WTC11 (cell line): ENCODE measurements around the gene ATRX. TPM values are rescaled to one million over a fixed set of nuclear protein-coding genes. Genes with fewer than 3 reads are reported as not detected.

Source experiments
- ATAC-seq: fragments of 200-7000 bp; cut with Tn5 transposase; 2 replicates; pipeline ENCODE4 v1.10.0; 2021; ENCODE audit warnings: mild to moderate bottlenecking, moderate library complexity
- CTCF ChIA-PET: fragments of 300-600 bp; sonication (Branson Sonifier 250); formaldehyde crosslinking; loops from one replicate; lab custom pipeline; 2021; ENCODE audit warnings: antibody characterized with exemption; lab: Charles Lee
- POLR2A ChIA-PET: fragments of 350-600 bp; sonication (Branson Sonifier 250); formaldehyde crosslinking; loops from one replicate; lab custom pipeline; 2021; ENCODE audit warnings: antibody characterized with exemption; lab: Charles Lee
- DNase-seq: peaks from one replicate; pipeline ENCODE4 v3.0.0; 2021; ENCODE audit warnings: low spot score
- H3K27ac Mint-ChIP-seq: 2 replicates; pipeline ENCODE4 v1.8.0; 2021; ENCODE audit warnings: mixed read lengths
- H3K27me3 Mint-ChIP-seq: 2 replicates; pipeline ENCODE4 v1.8.0; 2021; ENCODE audit warnings: low read depth, mild to moderate bottlenecking, moderate library complexity, mixed read lengths
- H3K36me3 Mint-ChIP-seq: 2 replicates; pipeline ENCODE4 v1.8.0; 2021; ENCODE audit warnings: mixed read lengths
- H3K4me1 Mint-ChIP-seq: 2 replicates; pipeline ENCODE4 v1.8.0; 2022; ENCODE audit warnings: mixed read lengths
- H3K4me3 Mint-ChIP-seq: 2 replicates; pipeline ENCODE4 v1.8.0; 2021; ENCODE audit warnings: mild to moderate bottlenecking, moderate library complexity, mixed read lengths
- H3K9me3 Mint-ChIP-seq: 2 replicates; pipeline ENCODE4 v1.8.0; 2021; ENCODE audit warnings: mixed read lengths
- ATF1 ChIP-seq: sonication (generic); formaldehyde crosslinking; IDR thresholded peaks from 2 replicates; pipeline ENCODE4 v1.8.1; 2023; ENCODE audit warnings: mild to moderate bottlenecking, moderate library complexity, missing genetic modification reagents
- ELF4 ChIP-seq: sonication (generic); formaldehyde crosslinking; IDR thresholded peaks from 2 replicates; pipeline ENCODE4 v1.8.1; 2022; ENCODE audit warnings: low read depth, mild to moderate bottlenecking, moderate library complexity, missing genetic modification reagents
- EMX1 ChIP-seq: fragments of 250-450 bp; sonication (Bioruptor Pico); IDR thresholded peaks from 2 replicates; pipeline ENCODE4 v1.8.0; 2021; ENCODE audit warnings: mild to moderate bottlenecking
- FOXJ3 ChIP-seq: sonication (generic); formaldehyde crosslinking; IDR thresholded peaks from 2 replicates; pipeline ENCODE4 v1.9.0; 2021; ENCODE audit warnings: missing genetic modification reagents, mild to moderate bottlenecking, borderline replicate concordance
- HMGA2 ChIP-seq: fragments of 250-450 bp; sonication (Bioruptor Pico); IDR thresholded peaks from 2 replicates; pipeline ENCODE4 v1.4.0; 2021; ENCODE audit warnings: mild to moderate bottlenecking, moderate library complexity
- NFE2L1 ChIP-seq: sonication (generic); formaldehyde crosslinking; IDR thresholded peaks from 2 replicates; pipeline ENCODE4 v1.8.1; 2023; ENCODE audit warnings: missing genetic modification reagents
- PREB ChIP-seq: sonication (generic); formaldehyde crosslinking; IDR thresholded peaks from 2 replicates; pipeline ENCODE4 v1.8.1; 2022; ENCODE audit warnings: mild to moderate bottlenecking, missing genetic modification reagents, moderate library complexity, borderline replicate concordance
- RELA ChIP-seq: sonication (generic); formaldehyde crosslinking; IDR thresholded peaks from 2 replicates; pipeline ENCODE4 v1.8.1; 2022; ENCODE audit warnings: missing genetic modification reagents, mild to moderate bottlenecking, borderline replicate concordance
- STAT6 ChIP-seq: sonication (generic); formaldehyde crosslinking; conservative IDR thresholded peaks from 2 replicates; pipeline ENCODE4 v1.8.1; 2023; ENCODE audit warnings: mild to moderate bottlenecking, low read depth, missing genetic modification reagents, moderate library complexity
- ZNF121 ChIP-seq: sonication (generic); formaldehyde crosslinking; IDR thresholded peaks from 2 replicates; pipeline ENCODE4 v1.8.0; 2023; ENCODE audit warnings: missing genetic modification reagents
- ZNF396 ChIP-seq: fragments of 250-450 bp; sonication (Bioruptor Pico); IDR thresholded peaks from 2 replicates; pipeline ENCODE4 v1.8.0; 2021; ENCODE audit warnings: mild to moderate bottlenecking, moderate library complexity, borderline replicate concordance
- ZNF416 ChIP-seq: fragments of 250-450 bp; sonication (Bioruptor Pico); IDR thresholded peaks from 2 replicates; pipeline ENCODE4 v1.9.0; 2021; ENCODE audit warnings: mild to moderate bottlenecking, inconsistent platforms
- ZNF425 ChIP-seq: fragments of 250-450 bp; sonication (Bioruptor Pico); conservative IDR thresholded peaks from 2 replicates; pipeline ENCODE4 v1.9.0; 2021; ENCODE audit warnings: mild to moderate bottlenecking
- total RNA-seq: library from RNA; stranded (reverse); gene quantifications from 3 replicates; pipeline ENCODE4 v1.2.3, GENCODE V29; 2021
- TF ChIP-seq, protein P1 (sequence below): sonication (generic); formaldehyde crosslinking; IDR thresholded peaks from 2 replicates; pipeline ENCODE4 v1.8.1; 2022; ENCODE audit warnings: missing genetic modification reagents, borderline replicate concordance
- TF ChIP-seq, protein P2 (sequence below): sonication (generic); formaldehyde crosslinking; IDR thresholded peaks from 2 replicates; pipeline ENCODE4 v1.8.0; 2022; ENCODE audit warnings: missing genetic modification reagents
- TF ChIP-seq, protein P3 (sequence below): sonication (generic); formaldehyde crosslinking; IDR thresholded peaks from 2 replicates; pipeline ENCODE4 v1.8.1; 2023; ENCODE audit warnings: mild to moderate bottlenecking, moderate library complexity, missing genetic modification reagents
- TF ChIP-seq, protein P4 (sequence below): fragments of 250-450 bp; sonication (Bioruptor Pico); IDR thresholded peaks from 2 replicates; pipeline ENCODE4 v1.8.0; 2021; ENCODE audit warnings: mild to moderate bottlenecking
- TF ChIP-seq, protein P5 (sequence below): sonication (generic); formaldehyde crosslinking; IDR thresholded peaks from 2 replicates; pipeline ENCODE4 v1.8.1; 2023; ENCODE audit warnings: mild to moderate bottlenecking, missing genetic modification reagents, moderate library complexity

ATRX gene
- total RNA-seq, 1 experiment from 2014 or later, result 96.6 TPM

DNA sequence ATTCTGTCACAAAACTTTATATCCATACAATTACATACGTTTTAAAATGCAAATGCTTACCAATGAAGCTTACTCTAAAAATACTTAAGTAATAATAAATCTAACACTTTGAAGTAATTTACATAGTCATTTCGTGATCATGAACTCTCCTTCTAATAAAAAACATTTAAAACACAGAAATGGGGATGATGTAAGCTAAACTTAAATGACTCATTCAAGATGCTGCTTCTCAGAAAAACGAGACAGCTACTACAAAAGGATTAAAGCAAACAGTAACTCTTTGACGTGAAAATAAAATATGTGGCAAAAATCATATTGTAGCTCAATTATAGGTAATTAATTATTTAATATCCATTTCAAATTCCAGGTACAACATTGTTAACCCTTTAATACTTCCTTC is 190.2 kb downstream of the ATRX start:
- no peaks in the 10 kb centered on the region for H3K4me1 Mint-ChIP-seq
- H3K9me3 Mint-ChIP-seq, result no peaks in the 10 kb centered on the region
- DNase-seq (no peak), ATAC-seq (no peak)
- peaks cover 21% of the 10 kb centered on the region for H3K36me3 Mint-ChIP-seq
- CTCF ChIA-PET, result no interaction called here
- POLR2A ChIA-PET, result no interaction called here
- no peaks in the 10 kb centered on the region for H3K27me3 Mint-ChIP-seq
- no peak overlapping the region for H3K27ac Mint-ChIP-seq
- no peak overlapping the region for H3K4me3 Mint-ChIP-seq
- TF ChIP-seq ELF4 (CRISPR knock-in tag), result no peak
- no peak for TF ChIP-seq STAT6 (CRISPR knock-in tag)
- TF ChIP-seq NFE2L1 (CRISPR knock-in tag), result no peak
- TF ChIP-seq, all 79 proteins: peak for 0

- Mint-ChIP-seq H3K36me3 (peaks cover 12% of the 10 kb centered on the region; the same call in 1 of the 2 replicates), H3K4me1 (peaks cover 2% of the 10 kb centered on the region; the same call in 1 of the 2 replicates), H3K4me3 (no peak overlapping the region), H3K27ac (no peak overlapping the region), H3K9me3 (peaks cover 5% of the 10 kb centered on the region), H3K27me3 (no peaks in the 10 kb centered on the region)
- ChIA-PET POLR2A (no interaction called here), CTCF (no interaction called here)
- TF ChIP-seq ZNF425 (CRISPR knock-in tag) (no peak), ZNF416 (CRISPR knock-in tag) (no peak), ATF1 (CRISPR knock-in tag) (no peak), PREB (CRISPR knock-in tag) (no peak), ZNF396 (CRISPR knock-in tag) (no peak), EMX1 (CRISPR knock-in tag) (no peak), ZNF121 (CRISPR knock-in tag) (no peak), HMGA2 (CRISPR knock-in tag) (no peak), FOXJ3 (CRISPR knock-in tag) (no peak), RELA (CRISPR knock-in tag) (no peak)
- TF ChIP-seq, protein P1, sequence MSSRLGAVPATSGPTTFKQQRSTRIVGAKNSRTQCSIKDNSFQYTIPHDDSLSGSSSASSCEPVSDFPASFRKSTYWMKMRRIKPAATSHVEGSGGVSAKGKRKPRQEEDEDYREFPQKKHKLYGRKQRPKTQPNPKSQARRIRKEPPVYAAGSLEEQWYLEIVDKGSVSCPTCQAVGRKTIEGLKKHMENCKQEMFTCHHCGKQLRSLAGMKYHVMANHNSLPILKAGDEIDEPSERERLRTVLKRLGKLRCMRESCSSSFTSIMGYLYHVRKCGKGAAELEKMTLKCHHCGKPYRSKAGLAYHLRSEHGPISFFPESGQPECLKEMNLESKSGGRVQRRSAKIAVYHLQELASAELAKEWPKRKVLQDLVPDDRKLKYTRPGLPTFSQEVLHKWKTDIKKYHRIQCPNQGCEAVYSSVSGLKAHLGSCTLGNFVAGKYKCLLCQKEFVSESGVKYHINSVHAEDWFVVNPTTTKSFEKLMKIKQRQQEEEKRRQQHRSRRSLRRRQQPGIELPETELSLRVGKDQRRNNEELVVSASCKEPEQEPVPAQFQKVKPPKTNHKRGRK (CRISPR knock-in tag), result no peak
- TF ChIP-seq, protein P2, sequence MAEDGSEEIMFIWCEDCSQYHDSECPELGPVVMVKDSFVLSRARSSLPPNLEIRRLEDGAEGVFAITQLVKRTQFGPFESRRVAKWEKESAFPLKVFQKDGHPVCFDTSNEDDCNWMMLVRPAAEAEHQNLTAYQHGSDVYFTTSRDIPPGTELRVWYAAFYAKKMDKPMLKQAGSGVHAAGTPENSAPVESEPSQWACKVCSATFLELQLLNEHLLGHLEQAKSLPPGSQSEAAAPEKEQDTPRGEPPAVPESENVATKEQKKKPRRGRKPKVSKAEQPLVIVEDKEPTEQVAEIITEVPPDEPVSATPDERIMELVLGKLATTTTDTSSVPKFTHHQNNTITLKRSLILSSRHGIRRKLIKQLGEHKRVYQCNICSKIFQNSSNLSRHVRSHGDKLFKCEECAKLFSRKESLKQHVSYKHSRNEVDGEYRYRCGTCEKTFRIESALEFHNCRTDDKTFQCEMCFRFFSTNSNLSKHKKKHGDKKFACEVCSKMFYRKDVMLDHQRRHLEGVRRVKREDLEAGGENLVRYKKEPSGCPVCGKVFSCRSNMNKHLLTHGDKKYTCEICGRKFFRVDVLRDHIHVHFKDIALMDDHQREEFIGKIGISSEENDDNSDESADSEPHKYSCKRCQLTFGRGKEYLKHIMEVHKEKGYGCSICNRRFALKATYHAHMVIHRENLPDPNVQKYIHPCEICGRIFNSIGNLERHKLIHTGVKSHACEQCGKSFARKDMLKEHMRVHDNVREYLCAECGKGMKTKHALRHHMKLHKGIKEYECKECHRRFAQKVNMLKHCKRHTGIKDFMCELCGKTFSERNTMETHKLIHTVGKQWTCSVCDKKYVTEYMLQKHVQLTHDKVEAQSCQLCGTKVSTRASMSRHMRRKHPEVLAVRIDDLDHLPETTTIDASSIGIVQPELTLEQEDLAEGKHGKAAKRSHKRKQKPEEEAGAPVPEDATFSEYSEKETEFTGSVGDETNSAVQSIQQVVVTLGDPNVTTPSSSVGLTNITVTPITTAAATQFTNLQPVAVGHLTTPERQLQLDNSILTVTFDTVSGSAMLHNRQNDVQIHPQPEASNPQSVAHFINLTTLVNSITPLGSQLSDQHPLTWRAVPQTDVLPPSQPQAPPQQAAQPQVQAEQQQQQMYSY (CRISPR knock-in tag), result no peak
- TF ChIP-seq, protein P3, sequence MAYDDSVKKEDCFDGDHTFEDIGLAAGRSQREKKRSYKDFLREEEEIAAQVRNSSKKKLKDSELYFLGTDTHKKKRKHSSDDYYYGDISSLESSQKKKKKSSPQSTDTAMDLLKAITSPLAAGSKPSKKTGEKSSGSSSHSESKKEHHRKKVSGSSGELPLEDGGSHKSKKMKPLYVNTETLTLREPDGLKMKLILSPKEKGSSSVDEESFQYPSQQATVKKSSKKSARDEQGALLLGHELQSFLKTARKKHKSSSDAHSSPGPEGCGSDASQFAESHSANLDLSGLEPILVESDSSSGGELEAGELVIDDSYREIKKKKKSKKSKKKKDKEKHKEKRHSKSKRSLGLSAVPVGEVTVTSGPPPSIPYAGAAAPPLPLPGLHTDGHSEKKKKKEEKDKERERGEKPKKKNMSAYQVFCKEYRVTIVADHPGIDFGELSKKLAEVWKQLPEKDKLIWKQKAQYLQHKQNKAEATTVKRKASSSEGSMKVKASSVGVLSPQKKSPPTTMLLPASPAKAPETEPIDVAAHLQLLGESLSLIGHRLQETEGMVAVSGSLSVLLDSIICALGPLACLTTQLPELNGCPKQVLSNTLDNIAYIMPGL (CRISPR knock-in tag), result no peak
- TF ChIP-seq, protein P4, sequence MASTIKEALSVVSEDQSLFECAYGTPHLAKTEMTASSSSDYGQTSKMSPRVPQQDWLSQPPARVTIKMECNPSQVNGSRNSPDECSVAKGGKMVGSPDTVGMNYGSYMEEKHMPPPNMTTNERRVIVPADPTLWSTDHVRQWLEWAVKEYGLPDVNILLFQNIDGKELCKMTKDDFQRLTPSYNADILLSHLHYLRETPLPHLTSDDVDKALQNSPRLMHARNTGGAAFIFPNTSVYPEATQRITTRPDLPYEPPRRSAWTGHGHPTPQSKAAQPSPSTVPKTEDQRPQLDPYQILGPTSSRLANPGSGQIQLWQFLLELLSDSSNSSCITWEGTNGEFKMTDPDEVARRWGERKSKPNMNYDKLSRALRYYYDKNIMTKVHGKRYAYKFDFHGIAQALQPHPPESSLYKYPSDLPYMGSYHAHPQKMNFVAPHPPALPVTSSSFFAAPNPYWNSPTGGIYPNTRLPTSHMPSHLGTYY (CRISPR knock-in tag), result no peak
- TF ChIP-seq, protein P5, sequence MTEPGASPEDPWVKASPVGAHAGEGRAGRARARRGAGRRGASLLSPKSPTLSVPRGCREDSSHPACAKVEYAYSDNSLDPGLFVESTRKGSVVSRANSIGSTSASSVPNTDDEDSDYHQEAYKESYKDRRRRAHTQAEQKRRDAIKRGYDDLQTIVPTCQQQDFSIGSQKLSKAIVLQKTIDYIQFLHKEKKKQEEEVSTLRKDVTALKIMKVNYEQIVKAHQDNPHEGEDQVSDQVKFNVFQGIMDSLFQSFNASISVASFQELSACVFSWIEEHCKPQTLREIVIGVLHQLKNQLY (CRISPR knock-in tag), result no peak
- DNase-seq (no peak), ATAC-seq (no peak)
Observed at GRCh38 chrX:77572322-77572721, 213.7 kb downstream of the ATRX start.
